Vagina (tissue), 2 donors: ENCODE measurements around the gene TSPAN9.

ENCODE experiments used
- POLR2A ChIP-seq, 2 donors: fragments of 450-650 bp; IDR thresholded peaks; one replicate each; pipeline ENCODE4 v1.6.1; 2017; ENCODE audit warnings: antibody characterized with exemption in 2 of 2, mild to moderate bottlenecking in 2 of 2, moderate library complexity in 2 of 2
- POLR2AphosphoS5 ChIP-seq, 2 donors: sonication (generic); formaldehyde crosslinking; IDR thresholded peaks; one replicate each; pipeline ENCODE4 v1.9.0; 2017; ENCODE audit warnings: antibody characterized with exemption in 2 of 2, mild to moderate bottlenecking in 2 of 2, low read depth in 1 of 2; ENCODE audit not compliant: insufficient read depth in 1 of 2
- TF ChIP-seq, protein P1 (sequence below), 3 experiments: fragments of 450-650 bp in 2 of 3; fragments of 200-600 bp in 1 of 3; sonication (generic) in 1 of 3; IDR thresholded peaks; one replicate each; pipeline ENCODE4 v1.5.1; 2017 to 2019; ENCODE audit warnings: antibody characterized with exemption in 3 of 3, mild to moderate bottlenecking in 2 of 3, moderate library complexity in 2 of 3

DNA sequence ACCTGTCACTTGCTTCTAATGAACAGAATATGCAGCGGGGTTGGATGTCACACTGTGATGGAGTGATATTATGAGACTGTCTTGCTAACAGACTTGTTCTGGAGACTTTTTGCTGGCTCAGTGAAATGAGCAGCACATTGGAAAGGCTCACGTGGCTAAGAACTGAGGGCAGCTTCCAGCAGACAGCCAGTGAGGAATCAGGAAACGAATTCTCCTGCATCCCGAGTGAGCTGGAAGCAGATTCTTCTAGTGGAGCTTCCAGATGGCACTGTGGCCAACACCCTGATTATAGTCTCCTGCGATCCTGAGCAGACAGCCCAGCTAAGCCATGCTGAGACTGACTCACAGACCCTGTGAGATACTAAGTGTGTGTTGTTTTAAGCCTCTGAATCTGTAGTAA lies 16.1 kb upstream of the TSPAN9 start:
- no peak for TF ChIP-seq POLR2AphosphoS5 (IDR thresholded peaks at IDR 0.05; ENCODE audit: insufficient read depth in 1 of 2, low read depth in 1 of 2)
- TF ChIP-seq, protein P1, sequence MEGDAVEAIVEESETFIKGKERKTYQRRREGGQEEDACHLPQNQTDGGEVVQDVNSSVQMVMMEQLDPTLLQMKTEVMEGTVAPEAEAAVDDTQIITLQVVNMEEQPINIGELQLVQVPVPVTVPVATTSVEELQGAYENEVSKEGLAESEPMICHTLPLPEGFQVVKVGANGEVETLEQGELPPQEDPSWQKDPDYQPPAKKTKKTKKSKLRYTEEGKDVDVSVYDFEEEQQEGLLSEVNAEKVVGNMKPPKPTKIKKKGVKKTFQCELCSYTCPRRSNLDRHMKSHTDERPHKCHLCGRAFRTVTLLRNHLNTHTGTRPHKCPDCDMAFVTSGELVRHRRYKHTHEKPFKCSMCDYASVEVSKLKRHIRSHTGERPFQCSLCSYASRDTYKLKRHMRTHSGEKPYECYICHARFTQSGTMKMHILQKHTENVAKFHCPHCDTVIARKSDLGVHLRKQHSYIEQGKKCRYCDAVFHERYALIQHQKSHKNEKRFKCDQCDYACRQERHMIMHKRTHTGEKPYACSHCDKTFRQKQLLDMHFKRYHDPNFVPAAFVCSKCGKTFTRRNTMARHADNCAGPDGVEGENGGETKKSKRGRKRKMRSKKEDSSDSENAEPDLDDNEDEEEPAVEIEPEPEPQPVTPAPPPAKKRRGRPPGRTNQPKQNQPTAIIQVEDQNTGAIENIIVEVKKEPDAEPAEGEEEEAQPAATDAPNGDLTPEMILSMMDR (IDR thresholded peaks at IDR 0.05) = no peak
- no peak for TF ChIP-seq POLR2A (IDR thresholded peaks at IDR 0.05)
